Ascending aorta (tissue), 2 donors: ENCODE results near the gene RICTOR. TPM values are rescaled to one million over a fixed set of nuclear protein-coding genes. Genes with fewer than 3 reads are reported as not detected.
A peak's percentile ranks its signal among the peaks of the same experiment; 100 is the strongest.

Experiments used
- DNase-seq, 2 donors: peaks; one replicate each; pipeline ENCODE4 v3.0.0-alpha.2; 2019; ENCODE audit warnings: low spot score in 2 of 2
- H3K27ac ChIP-seq, 2 donors: fragments of 200-600 bp; sonication (generic); one replicate each; pipeline ENCODE4 v1.5.1; 2016 to 2017; ENCODE audit warnings: mild to moderate bottlenecking in 1 of 2
- H3K27me3 ChIP-seq: fragments of 200-600 bp; sonication (generic); one replicate; pipeline ENCODE4 v1.5.1; 2017
- H3K36me3 ChIP-seq, 2 donors: fragments of 200-600 bp; sonication (generic); one replicate each; pipeline ENCODE4 v1.5.1; 2016
- H3K4me1 ChIP-seq, 2 donors: fragments of 200-600 bp; sonication (generic); one replicate each; pipeline ENCODE4 v1.5.1; 2016 to 2017; ENCODE audit warnings: mild to moderate bottlenecking in 1 of 2
- H3K4me3 ChIP-seq, 2 donors: fragments of 200-600 bp; sonication (generic); one replicate each; pipeline ENCODE4 v1.5.1; 2016 to 2017; ENCODE audit warnings: mild to moderate bottlenecking in 1 of 2
- H3K9me3 ChIP-seq, 2 donors: fragments of 200-600 bp; sonication (generic); one replicate each; pipeline ENCODE4 v1.5.1; 2016
- intact Hi-C: fragments of 100-400 bp; cut with DNase I; formaldehyde crosslinking; loops from one replicate; pipeline ENCODE4 v1.15.1; 2023
- total RNA-seq: library from RNA; depleted of rRNA; stranded (reverse); fragments of >200 nt; gene quantifications from one replicate; pipeline ENCODE4 v1.1.0, GENCODE V29; 2016
- TF ChIP-seq, protein P1 (sequence below), 3 experiments: fragments of 200-600 bp in 2 of 3; fragments of 450-650 bp in 1 of 3; sonication (generic) in 2 of 3; IDR thresholded peaks; one replicate each; pipeline ENCODE4 v1.5.1; 2016 to 2019; ENCODE audit warnings: antibody characterized with exemption in 3 of 3, mild to moderate bottlenecking in 1 of 3, moderate library complexity in 1 of 3

RICTOR gene
- total RNA-seq, 1 donor from 2014 or later: 12.1 TPM

DNA sequence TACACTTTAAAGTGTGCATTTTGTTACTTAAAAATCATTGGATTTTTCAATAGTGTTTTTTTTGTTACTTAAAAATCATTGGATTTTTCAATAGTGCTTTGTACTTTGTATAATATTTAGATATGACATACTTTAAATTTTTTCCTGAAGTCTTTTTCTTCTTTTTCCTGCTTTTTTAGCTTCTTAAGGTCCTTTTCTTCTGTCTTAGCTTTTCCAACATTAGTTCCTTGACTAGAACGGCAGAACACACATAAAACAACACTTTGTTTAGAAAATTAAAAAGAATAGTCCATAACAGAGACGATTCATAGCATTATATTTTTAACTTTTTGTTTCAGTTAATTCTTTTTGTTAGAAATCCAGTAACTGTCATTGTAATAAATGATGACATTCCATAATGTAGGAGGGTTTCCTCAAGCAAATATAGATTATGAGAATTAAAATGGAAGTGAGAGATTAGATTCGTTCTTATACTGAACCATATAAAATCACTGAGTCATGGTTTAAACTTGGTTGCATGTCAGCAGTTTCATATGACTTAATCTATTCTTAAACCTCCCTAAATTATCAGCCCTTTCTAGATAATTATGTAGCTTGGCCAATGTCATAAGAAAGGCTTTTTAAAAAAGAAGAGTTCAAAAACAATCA is 45.3 kb upstream of the RICTOR start:
- Histone ChIP-seq H3K27ac (no peak overlapping the region), H3K4me1 (no peaks in the 10 kb centered on the region), H3K4me3 (no peak overlapping the region), H3K27me3 (peaks cover 4% of the 10 kb centered on the region), H3K36me3 (no peaks in the 10 kb centered on the region), H3K9me3 (no peaks in the 10 kb centered on the region)
- intact Hi-C loops: no loop called here
- DNase-seq: no peak
- TF ChIP-seq, protein P1, sequence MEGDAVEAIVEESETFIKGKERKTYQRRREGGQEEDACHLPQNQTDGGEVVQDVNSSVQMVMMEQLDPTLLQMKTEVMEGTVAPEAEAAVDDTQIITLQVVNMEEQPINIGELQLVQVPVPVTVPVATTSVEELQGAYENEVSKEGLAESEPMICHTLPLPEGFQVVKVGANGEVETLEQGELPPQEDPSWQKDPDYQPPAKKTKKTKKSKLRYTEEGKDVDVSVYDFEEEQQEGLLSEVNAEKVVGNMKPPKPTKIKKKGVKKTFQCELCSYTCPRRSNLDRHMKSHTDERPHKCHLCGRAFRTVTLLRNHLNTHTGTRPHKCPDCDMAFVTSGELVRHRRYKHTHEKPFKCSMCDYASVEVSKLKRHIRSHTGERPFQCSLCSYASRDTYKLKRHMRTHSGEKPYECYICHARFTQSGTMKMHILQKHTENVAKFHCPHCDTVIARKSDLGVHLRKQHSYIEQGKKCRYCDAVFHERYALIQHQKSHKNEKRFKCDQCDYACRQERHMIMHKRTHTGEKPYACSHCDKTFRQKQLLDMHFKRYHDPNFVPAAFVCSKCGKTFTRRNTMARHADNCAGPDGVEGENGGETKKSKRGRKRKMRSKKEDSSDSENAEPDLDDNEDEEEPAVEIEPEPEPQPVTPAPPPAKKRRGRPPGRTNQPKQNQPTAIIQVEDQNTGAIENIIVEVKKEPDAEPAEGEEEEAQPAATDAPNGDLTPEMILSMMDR (IDR thresholded peaks at IDR 0.05): no peak

DNA sequence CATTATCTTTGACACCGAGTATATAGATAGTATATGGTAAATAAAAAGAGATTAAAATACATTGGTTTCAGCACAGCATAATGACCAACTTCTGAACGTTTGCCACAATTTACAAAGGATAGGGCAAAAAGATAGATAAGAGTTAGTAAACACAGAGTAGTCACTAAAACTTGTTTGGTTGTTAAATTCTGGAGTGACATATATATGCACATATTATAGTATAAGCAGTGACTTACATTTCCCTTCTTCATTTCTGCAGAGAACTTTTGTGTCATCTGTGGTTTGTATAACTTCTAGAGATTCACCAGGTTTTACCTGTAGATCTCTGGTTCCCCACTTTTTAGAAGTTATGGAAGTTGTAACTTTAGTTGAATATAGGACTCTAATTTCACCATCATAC is 44.4 kb upstream of the RICTOR start:
- no peaks in the 10 kb centered on the region for H3K9me3 ChIP-seq
- no peak overlapping the region for H3K4me3 ChIP-seq
- no peak overlapping the region for H3K27ac ChIP-seq
- no peak for DNase-seq
- H3K36me3 ChIP-seq: no peaks in the 10 kb centered on the region
- peaks cover 4% of the 10 kb centered on the region for H3K27me3 ChIP-seq
- intact Hi-C loops: no loop called here
- TF ChIP-seq, protein P1 (IDR thresholded peaks at IDR 0.05): no peak
- no peaks in the 10 kb centered on the region for H3K4me1 ChIP-seq

DNA sequence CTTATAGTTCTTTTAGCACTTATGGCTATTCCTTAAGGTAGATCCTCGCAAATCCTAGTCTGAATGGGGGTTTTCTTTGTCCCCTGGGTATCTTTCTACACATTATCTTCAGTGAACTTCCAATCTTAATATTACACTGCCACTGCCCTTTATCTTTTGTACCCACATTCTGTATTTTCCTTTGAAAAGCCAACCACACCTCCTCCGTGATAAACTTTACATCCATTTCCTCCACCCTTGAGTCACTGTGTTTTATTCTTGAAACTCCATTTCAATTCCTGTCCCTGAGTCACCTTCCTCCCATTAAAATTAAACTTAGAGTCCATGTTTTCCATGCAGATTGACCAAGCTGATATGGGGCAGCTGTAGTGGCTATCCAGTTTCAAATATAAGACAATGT is 43.2 kb upstream of the RICTOR start:
- no peak overlapping the region for H3K4me3 ChIP-seq
- no peak overlapping the region for H3K27ac ChIP-seq
- intact Hi-C loops: no loop called here
- H3K36me3 ChIP-seq: no peaks in the 10 kb centered on the region
- peaks cover 4% of the 10 kb centered on the region for H3K27me3 ChIP-seq
- TF ChIP-seq, protein P1 (IDR thresholded peaks at IDR 0.05): no peak
- DNase-seq: no peak
- no peaks in the 10 kb centered on the region for H3K4me1 ChIP-seq
- no peaks in the 10 kb centered on the region for H3K9me3 ChIP-seq

DNA sequence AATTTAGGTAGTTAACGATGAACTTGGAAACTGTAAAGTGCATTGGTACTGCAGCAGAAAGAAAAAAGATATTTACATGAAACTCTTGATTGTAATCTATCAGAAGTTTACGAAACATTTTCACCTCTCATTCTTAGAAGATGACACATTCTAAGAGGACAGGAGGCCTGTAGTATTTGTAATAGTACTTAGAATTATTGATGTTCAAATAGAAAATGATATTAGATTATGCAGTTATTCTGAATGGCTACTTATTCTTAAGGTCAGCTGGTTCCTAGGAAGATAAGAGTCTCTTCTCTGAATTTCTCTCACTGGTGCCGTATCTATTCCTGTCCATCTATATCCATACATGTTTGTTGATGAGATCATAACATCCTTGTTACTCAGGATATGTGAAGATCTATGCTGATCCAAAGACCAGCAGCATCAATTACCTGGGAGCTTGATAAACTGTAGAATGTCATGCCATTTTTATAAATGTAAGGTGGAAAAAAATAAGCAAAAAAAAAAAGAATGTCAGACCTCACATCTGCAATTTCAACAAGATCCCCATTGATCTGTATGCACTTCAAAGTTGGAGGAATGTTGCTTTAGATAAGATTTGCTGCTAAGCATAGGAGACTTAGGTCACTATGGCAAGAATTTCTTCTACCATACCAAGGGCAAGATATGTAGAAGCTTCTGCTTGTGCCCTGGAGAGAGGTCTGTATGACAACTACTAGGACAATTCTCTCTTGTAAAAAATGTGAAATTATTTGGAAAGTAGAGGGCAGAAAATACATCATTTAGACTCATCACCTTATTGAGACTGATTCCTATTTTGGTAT is 42.4 kb upstream of the RICTOR start:
- intact Hi-C loops: no loop called here
- no peaks in the 10 kb centered on the region for H3K4me1 ChIP-seq
- peaks cover 4% of the 10 kb centered on the region for H3K27me3 ChIP-seq
- no peaks in the 10 kb centered on the region for H3K36me3 ChIP-seq
- no peak overlapping the region for H3K4me3 ChIP-seq
- H3K9me3 ChIP-seq: no peaks in the 10 kb centered on the region
- H3K27ac ChIP-seq: no peak overlapping the region
- DNase-seq: no peak
- TF ChIP-seq, protein P1 (IDR thresholded peaks at IDR 0.05): no peak

DNA sequence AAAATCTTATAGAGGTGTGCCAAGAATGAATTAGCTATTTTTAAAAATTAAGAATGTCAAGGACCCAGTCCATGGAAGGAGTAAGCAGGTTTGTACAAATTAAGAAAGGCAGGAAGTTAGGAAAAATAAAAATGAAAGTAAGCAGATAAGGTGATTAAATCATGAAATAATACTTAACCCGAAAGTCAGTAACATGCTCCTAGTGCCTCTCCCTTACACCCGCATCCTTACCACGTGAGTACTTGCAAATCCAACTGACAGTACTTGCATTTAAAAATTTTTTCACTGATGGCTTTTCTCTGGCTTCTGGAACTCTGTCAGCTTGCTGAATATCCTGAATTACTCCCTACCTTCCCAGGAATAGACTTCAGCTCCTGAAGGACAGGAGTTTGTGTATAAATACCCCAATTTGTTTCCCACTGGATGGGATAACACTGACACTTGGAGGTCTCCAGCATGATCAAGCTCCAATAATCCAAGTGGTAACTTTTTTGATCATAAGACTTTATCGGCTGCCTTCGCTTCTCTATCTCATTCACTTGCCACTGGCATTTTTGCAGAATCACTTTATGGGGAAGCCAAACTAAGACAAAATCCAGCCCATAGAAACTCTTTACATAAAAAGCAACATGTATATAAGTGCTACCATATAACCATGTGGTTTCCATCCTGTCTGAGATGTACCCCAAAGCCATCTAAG is 41.6 kb upstream of the RICTOR start:
- peak overlapping the region in 1 of 2 donors; percentile 11 for H3K4me3 ChIP-seq
- no peaks in the 10 kb centered on the region for H3K4me1 ChIP-seq
- DNase-seq: no peak
- no peak overlapping the region for H3K27ac ChIP-seq
- intact Hi-C loops: no loop called here
- peaks cover 3% of the 10 kb centered on the region for H3K27me3 ChIP-seq
- H3K9me3 ChIP-seq: no peaks in the 10 kb centered on the region
- TF ChIP-seq, protein P1 (IDR thresholded peaks at IDR 0.05): no peak
- no peaks in the 10 kb centered on the region for H3K36me3 ChIP-seq
